SK-N-MC (cell line): Measurements from ENCODE around the gene RBM43.

ENCODE experiments used
- DNase-seq: peaks from one replicate; pipeline ENCODE4 v3.0.0-alpha.2; 2011; ENCODE audit warnings: low read depth, low spot score
- H3K27ac ChIP-seq: fragments of 200-600 bp; sonication (generic); 2 replicates; pipeline ENCODE4 v1.5.1; 2016; ENCODE audit warnings: mixed run types
- H3K36me3 ChIP-seq: fragments of 200-600 bp; sonication (generic); 2 replicates; pipeline ENCODE4 v1.6.1; 2017; ENCODE audit warnings: antibody characterized with exemption, low read length, mixed read lengths; ENCODE audit not compliant: insufficient read depth
- H3K4me3 ChIP-seq: fragments of 200-600 bp; sonication (generic); 2 replicates; pipeline ENCODE4 v1.5.1; 2016
- H3K9ac ChIP-seq: fragments of 200-600 bp; sonication (generic); 2 replicates; pipeline ENCODE4 v1.8.0; 2017; ENCODE audit warnings: mixed run types, mixed read lengths; ENCODE audit not compliant: insufficient read length
- H3K9me3 ChIP-seq: fragments of 200-600 bp; sonication (generic); 2 replicates; pipeline ENCODE4 v1.6.1; 2017; ENCODE audit warnings: low read depth, mild to moderate bottlenecking, antibody characterized with exemption, low read length, moderate library complexity, mixed read lengths
- EZH2 ChIP-seq: fragments of 200-600 bp; sonication (generic); IDR thresholded peaks from one replicate; pipeline ENCODE4 v1.6.1; 2017; ENCODE audit warnings: antibody characterized with exemption
- FOXP2 ChIP-seq: optimal IDR thresholded peaks from 2 replicates; pipeline ENCODE3; 2011; ENCODE audit warnings: mild to moderate bottlenecking, moderate library complexity; ENCODE audit not compliant: insufficient read depth; ENCODE audit errors: extremely low read length, control extremely low read depth
- POLR2AphosphoS5 ChIP-seq: IDR thresholded peaks from 2 replicates; pipeline ENCODE4 v1.6.1; 2012; ENCODE audit warnings: mild to moderate bottlenecking, low read depth, low read length, borderline replicate concordance

Gene RBM43

DNA sequence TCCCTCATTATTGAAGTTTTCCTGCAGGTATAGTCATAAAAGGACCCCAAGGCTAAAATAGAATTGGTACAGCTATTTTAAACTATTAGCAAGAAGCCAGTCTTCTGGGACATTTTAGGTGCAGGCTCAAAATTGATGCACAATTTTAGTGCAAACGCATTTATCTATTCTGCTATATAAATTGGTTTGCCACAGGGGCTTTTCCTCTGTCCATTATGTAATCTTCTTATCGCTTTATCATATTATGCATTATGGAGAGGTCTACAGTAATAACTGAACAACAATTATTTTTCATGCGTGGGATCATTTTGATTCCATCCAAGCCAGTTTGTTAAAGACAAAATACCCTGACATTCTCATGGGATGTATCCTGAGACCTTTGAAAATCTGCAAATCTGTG, 54.6 kb downstream of the RBM43 start:
- H3K4me3 ChIP-seq = no peak overlapping the region
- H3K36me3 ChIP-seq = no peaks in the 10 kb centered on the region
- TF ChIP-seq FOXP2 = no peak
- no peak for TF ChIP-seq POLR2AphosphoS5
- no peak for TF ChIP-seq EZH2
- H3K9ac ChIP-seq = no peak overlapping the region
- H3K9me3 ChIP-seq = no peaks in the 10 kb centered on the region
- DNase-seq = no peak
- H3K27ac ChIP-seq = no peak overlapping the region

DNA sequence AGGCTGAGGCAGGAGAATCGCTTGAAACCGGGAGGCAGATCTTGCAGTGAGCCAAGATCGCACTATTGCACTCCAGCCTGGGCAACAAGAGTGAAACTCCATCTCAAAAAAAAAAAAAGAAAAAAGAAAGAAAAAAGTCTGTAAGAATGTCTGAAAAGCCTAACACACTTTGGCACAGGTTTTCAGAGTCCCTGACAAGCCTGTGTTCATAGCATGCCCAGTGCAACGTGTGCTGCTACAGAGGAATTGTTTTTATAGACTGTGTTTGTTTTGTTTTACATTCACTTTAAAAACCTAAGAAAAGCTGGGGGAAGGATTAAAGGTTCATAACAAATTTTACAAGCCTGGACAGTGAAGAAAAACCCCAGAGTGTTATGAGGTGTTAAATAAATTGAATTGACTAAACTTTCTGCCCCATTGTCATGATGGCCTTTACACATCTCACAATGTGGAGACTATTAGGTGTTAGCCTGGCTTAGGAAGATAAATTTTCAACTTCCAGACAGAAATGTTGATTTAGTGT, 55.2 kb downstream of the RBM43 start:
- H3K27ac ChIP-seq = no peak overlapping the region
- no peak overlapping the region for H3K9ac ChIP-seq
- no peaks in the 10 kb centered on the region for H3K36me3 ChIP-seq
- H3K4me3 ChIP-seq = no peak overlapping the region
- DNase-seq = no peak
- no peak for TF ChIP-seq FOXP2
- no peak for TF ChIP-seq POLR2AphosphoS5
- TF ChIP-seq EZH2 = no peak
- H3K9me3 ChIP-seq = no peaks in the 10 kb centered on the region

DNA sequence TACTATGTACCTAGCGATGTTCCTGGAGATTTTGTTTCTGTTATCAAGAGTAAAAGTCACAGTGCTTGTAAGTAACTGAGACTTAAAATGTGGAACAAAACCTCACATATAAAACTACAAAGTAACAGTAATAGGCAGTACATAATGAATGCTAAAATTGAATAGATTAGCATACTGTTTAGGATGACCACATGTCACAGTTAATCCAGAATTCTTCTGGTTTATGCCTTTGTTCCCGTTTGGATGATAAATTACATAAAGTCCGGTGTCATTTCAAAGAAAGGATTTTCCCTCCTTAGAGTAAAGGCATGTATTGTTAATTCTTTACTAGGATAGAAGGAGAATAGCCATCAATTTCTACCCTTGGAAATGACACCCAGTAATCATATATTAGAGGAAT, 56.1 kb downstream of the RBM43 start:
- TF ChIP-seq EZH2 = no peak
- TF ChIP-seq FOXP2 = no peak
- no peak for TF ChIP-seq POLR2AphosphoS5
- H3K4me3 ChIP-seq = no peak overlapping the region
- no peak overlapping the region for H3K27ac ChIP-seq
- no peaks in the 10 kb centered on the region for H3K9me3 ChIP-seq
- DNase-seq = no peak
- no peak overlapping the region for H3K9ac ChIP-seq
- no peaks in the 10 kb centered on the region for H3K36me3 ChIP-seq

DNA sequence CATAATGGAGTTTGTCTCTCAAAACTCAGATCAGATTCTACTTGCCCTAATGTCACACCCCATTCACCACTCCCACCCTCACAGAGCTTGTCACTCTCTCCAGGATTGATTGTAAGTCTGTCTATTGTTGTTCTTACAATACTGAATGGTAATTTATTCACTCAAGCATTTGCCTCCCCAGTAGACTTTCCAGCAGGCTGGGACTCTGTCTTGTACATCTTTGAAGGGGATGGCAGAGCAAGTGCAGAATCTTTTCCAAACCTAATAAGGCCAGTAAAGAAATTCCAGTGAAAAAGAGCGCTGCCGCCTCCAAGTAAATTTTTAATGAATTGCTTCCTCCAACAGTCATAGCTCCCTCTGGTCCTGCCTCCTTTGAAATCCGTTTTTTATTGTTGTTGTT, 56.9 kb downstream of the RBM43 start:
- H3K9me3 ChIP-seq = no peaks in the 10 kb centered on the region
- no peak overlapping the region for H3K9ac ChIP-seq
- H3K4me3 ChIP-seq = no peak overlapping the region
- no peaks in the 10 kb centered on the region for H3K36me3 ChIP-seq
- no peak for TF ChIP-seq POLR2AphosphoS5
- no peak for TF ChIP-seq EZH2
- TF ChIP-seq FOXP2 = no peak
- H3K27ac ChIP-seq = no peak overlapping the region
- no peak for DNase-seq

DNA sequence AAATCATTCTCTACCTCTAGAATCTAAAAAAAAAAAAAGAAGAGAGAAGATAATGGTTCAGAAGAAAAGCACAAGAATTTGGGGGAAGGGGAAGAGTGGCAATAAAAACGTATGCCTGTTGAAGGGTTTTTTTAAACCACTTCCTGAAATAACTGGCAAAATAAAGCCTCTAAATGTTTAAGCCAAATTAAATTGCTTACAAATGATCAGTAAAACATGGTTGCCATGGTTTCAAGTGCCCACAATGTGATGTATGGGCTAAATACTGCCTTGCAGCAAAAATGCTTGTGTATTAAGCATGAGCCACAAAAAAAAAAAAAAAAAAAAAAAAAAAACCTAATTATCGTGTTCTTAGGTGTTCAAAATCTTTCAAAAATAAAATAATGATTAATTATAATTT, 60.8 kb downstream of the RBM43 start:
- Histone ChIP-seq H3K9ac (no peak overlapping the region), H3K27ac (peak overlapping the region; percentile 40; the same call in 1 of the 2 replicates), H3K9me3 (no peaks in the 10 kb centered on the region), H3K4me3 (peak overlapping the region; percentile 51), H3K36me3 (no peaks in the 10 kb centered on the region)
- DNase-seq = peak; percentile 97
- no peak for TF ChIP-seq FOXP2
- peak; percentile 68; the same call in 1 of the 2 replicates for TF ChIP-seq POLR2AphosphoS5

DNA sequence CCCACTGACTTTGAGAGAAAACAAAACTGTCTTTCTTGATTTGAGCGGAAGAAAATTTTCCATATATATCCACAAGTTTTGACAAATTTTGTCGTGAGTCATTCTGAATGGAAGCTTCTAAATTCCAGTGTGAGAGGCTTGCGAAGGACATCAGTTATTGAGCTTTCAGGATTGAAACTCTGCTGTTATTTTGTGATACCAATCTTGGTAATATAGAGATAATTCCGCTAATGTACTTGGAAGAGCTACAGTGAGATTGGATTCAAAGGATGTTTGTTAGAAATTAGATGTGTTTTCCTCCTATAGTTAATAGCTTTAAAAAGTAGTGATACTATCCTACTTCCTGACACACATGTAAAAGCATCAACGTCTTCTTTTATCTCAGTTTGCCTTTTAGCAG, 61.4 kb downstream of the RBM43 start:
- peak overlapping the region; percentile 40; the same call in 1 of the 2 replicates for H3K27ac ChIP-seq
- DNase-seq = no peak
- H3K9me3 ChIP-seq = no peaks in the 10 kb centered on the region
- H3K36me3 ChIP-seq = no peaks in the 10 kb centered on the region
- peak overlapping the region; percentile 51 for H3K4me3 ChIP-seq
- TF ChIP-seq EZH2 (no peak), POLR2AphosphoS5 (no peak), FOXP2 (no peak)
- no peak overlapping the region for H3K9ac ChIP-seq

DNA sequence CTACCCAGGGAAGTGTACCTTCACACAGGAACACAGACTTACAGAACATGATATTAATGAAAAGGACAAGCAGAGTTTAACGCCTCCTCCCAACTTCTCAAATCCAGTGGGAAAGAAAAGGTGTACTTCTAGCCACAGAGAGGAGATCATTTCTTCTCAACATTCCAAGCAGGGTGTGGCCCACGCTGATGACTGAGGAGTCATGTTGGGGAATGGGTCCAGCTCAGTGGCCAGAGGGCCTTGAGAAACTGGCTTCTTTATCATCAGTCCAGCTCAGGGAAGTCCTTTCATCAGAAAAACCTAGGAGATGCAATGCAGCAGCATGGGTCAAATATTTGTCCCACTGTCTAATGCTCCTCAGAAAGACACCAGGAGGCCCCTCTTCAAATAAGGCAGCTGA, 63.0 kb downstream of the RBM43 start:
- DNase-seq = no peak
- no peaks in the 10 kb centered on the region for H3K9me3 ChIP-seq
- H3K9ac ChIP-seq = no peak overlapping the region
- TF ChIP-seq FOXP2 (no peak), POLR2AphosphoS5 (no peak), EZH2 (no peak)
- no peak overlapping the region for H3K4me3 ChIP-seq
- no peak overlapping the region for H3K27ac ChIP-seq
- H3K36me3 ChIP-seq = no peaks in the 10 kb centered on the region
